CD8-positive, alpha-beta memory T cell (primary cell): ENCODE data around the gene AMDHD2. TPM values are rescaled to one million over a fixed set of nuclear protein-coding genes. Genes with fewer than 3 reads are reported as not detected.
"Not testable (repeated sequence)": the region's sequence is repeated elsewhere in the genome, so short reads cannot be mapped to it uniquely, and the experiment has no call there.

ENCODE experiments used
- CTCF ChIA-PET: fragments of 350-600 bp; sonication (Branson Sonifier 250); formaldehyde crosslinking; loops from one replicate; lab custom pipeline; 2021; ENCODE audit warnings: antibody characterized with exemption; lab: Charles Lee
- POLR2A ChIA-PET: fragments of 350-600 bp; sonication (Branson Sonifier 250); formaldehyde crosslinking; loops from one replicate; lab custom pipeline; 2021; ENCODE audit warnings: antibody characterized with exemption; lab: Charles Lee
- DNase-seq, 5 donors: peaks; one replicate each; pipeline versions ENCODE4 v3.0.0 to v3.0.0-alpha.2; 2020 to 2022; ENCODE audit warnings: mixed read lengths in 1 of 5
- H3K27ac ChIP-seq: one replicate; pipeline ENCODE4 v1.7.0; 2013; ENCODE audit warnings: low read depth, mild to moderate bottlenecking, low read length, moderate library complexity
- H3K27me3 ChIP-seq: 2 replicates; pipeline ENCODE4 v1.7.0; 2013; ENCODE audit warnings: low read length, mild to moderate bottlenecking; ENCODE audit not compliant: insufficient read depth, poor library complexity, severe bottlenecking
- H3K36me3 ChIP-seq: 2 replicates; pipeline ENCODE4 v1.7.0; 2013; ENCODE audit warnings: mild to moderate bottlenecking, low read length, moderate library complexity; ENCODE audit not compliant: insufficient read depth
- H3K4me1 ChIP-seq: 2 replicates; pipeline ENCODE4 v1.7.0; 2013; ENCODE audit warnings: mild to moderate bottlenecking, low read length, moderate library complexity; ENCODE audit not compliant: insufficient read depth
- H3K4me3 ChIP-seq: 2 replicates; pipeline ENCODE4 v1.7.0; 2013; ENCODE audit warnings: mild to moderate bottlenecking, low read length
- H3K9me3 ChIP-seq: 2 replicates; pipeline ENCODE4 v1.7.0; 2013; ENCODE audit warnings: mild to moderate bottlenecking, low read length
- H3K27ac Mint-ChIP-seq, 8 donors: one replicate each; pipeline ENCODE4 v1.8.0; 2020 to 2021; ENCODE audit warnings: mixed read lengths in 8 of 8, mild to moderate bottlenecking in 6 of 8, inconsistent platforms in 3 of 8, moderate library complexity in 3 of 8
- H3K27me3 Mint-ChIP-seq, 2 donors: one replicate each; pipeline ENCODE4 v1.8.0; 2020 to 2021; ENCODE audit warnings: mixed read lengths in 2 of 2, mild to moderate bottlenecking in 1 of 2, moderate library complexity in 1 of 2
- H3K36me3 Mint-ChIP-seq, 3 donors: one replicate each; pipeline ENCODE4 v1.8.0; 2020 to 2021; ENCODE audit warnings: mixed read lengths in 3 of 3, inconsistent platforms in 1 of 3, mild to moderate bottlenecking in 1 of 3
- H3K4me1 Mint-ChIP-seq, 3 donors: one replicate each; pipeline ENCODE4 v1.8.0; 2020 to 2021; ENCODE audit warnings: mixed read lengths in 3 of 3, inconsistent platforms in 1 of 3, mild to moderate bottlenecking in 1 of 3
- H3K4me3 Mint-ChIP-seq, 7 donors: one replicate each; pipeline ENCODE4 v1.8.0; 2020 to 2021; ENCODE audit warnings: mixed read lengths in 7 of 7, mild to moderate bottlenecking in 6 of 7, moderate library complexity in 4 of 7, inconsistent platforms in 2 of 7
- H3K9me3 Mint-ChIP-seq, 5 donors: one replicate each; pipeline ENCODE4 v1.8.0; 2020 to 2022; ENCODE audit warnings: mixed read lengths in 5 of 5, mild to moderate bottlenecking in 3 of 5, moderate library complexity in 2 of 5, inconsistent platforms in 1 of 5
- polyA plus RNA-seq: library from polyadenylated mRNA; unstranded; fragments of 300-500 nt; fragmentation: Illumina TruSeq; gene quantifications from one replicate; pipeline ENCODE4 v1.2.3, GENCODE V29; 2021
- total RNA-seq, 2 experiments: library from RNA; stranded (reverse); gene quantifications; one replicate each; pipeline ENCODE4 v1.2.3, GENCODE V29; 2021

Gene AMDHD2
- total and polyA plus RNA-seq, 3 experiments from 2014 or later, result 21.2 to 35.5 (median 34.1) TPM

DNA sequence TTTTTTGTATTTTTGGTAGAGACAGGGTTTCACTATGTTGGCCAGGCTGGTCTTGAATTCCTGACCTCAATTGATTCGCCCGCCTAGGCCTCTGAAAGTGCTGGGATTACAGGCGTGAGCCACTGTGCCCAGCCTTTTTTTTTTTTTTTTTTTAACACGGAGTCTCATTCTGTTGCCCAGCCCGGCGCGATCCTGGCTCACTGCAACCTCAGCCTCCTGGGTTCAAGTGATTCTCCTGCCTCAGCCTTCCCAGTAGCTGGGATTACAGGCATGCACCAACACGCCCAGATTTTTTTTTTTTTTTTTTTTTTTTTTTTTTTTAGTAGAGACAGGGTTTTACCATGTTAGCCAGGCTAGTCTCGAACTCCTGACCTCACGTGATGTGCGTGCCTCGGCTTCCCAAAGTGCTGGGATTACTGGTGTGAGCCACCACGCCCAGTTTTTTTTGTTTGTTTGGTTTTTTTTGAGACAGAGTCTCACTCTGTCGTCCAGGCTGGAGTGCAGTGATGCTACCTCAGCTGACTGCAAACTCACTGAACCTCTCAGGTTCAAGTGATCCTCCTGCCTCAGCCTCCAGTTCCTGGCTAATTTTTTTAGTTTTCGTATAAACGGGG, 13.1 kb downstream of the AMDHD2 start:
- ChIA-PET POLR2A (interaction anchor here (0.7 to 3.0 kb wide), 7 partner anchors 13 to 569 kb away, joined by 3 to 65 read pairs (median 4); partner anchors contain the start of genes AMDHD2, ATP6V0C, RPS2 and TRAF7), CTCF (interaction anchor here (1.8 to 1.9 kb wide), 2 partner anchors 13 to 19 kb away, joined by 10 to 12 read pairs; partner anchors contain the start of genes AMDHD2 and ATP6V0C)
- H3K27ac Mint-ChIP-seq, result peak overlapping the region; percentile 98 to 99 (median 99)
- not testable (repeated sequence) for H3K9me3 ChIP-seq, H3K27me3 Mint-ChIP-seq, H3K27me3 ChIP-seq, H3K9me3 Mint-ChIP-seq, H3K36me3 ChIP-seq
- H3K4me1 ChIP-seq, result peaks cover 12% of the 10 kb centered on the region
- DNase-seq, result peak in 1 of 5 donors; percentile 44
- H3K4me3 Mint-ChIP-seq, result peak overlapping the region; percentile 93 to 99 (median 95)
- H3K27ac ChIP-seq, result peak overlapping the region; percentile 97
- peak overlapping the region; percentile 98 for H3K4me3 ChIP-seq
- peaks cover 0 to 18% (median 0%) of the 10 kb centered on the region in 3 donors for H3K36me3 Mint-ChIP-seq
- H3K4me1 Mint-ChIP-seq, result peaks cover 19 to 33% (median 19%) of the 10 kb centered on the region in 3 donors

DNA sequence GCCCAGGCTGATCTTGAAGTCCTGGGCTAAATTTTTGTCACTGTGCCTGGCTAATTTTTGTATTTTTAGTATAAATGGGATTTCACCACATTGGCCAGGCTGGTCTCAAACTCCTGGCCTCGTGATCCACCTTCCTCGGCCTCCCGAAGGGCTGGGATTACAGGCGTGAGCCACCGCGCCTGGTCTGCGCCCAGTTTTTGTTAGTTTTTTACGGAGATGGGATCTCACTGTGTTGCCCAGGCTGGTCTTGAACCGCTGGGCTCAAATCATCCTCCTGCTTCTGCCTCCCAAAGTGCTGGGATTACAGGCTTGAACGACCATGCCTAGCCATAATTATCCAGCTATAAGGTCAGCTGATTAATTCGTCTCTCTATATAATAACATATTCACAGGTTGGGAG, 13.7 kb downstream of the AMDHD2 start:
- Mint-ChIP-seq H3K27me3 (peaks cover 0 to 2% of the 10 kb centered on the region in 2 donors), H3K4me1 (peaks cover 22 to 37% (median 24%) of the 10 kb centered on the region in 3 donors), H3K4me3 (peak overlapping the region in 6 of 7 donors; percentile 54 to 87 (median 62)), H3K36me3 (peaks cover 0 to 18% (median 0%) of the 10 kb centered on the region in 3 donors), H3K9me3 (peaks cover 0 to 7% (median 0%) of the 10 kb centered on the region in 5 donors), H3K27ac (peak overlapping the region in 7 of 8 donors; percentile 54 to 99 (median 80))
- Histone ChIP-seq H3K27ac (no peak overlapping the region), H3K4me3 (no peak overlapping the region), H3K36me3 (no peaks in the 10 kb centered on the region), H3K9me3 (no peaks in the 10 kb centered on the region), H3K4me1 (peaks cover 16% of the 10 kb centered on the region), H3K27me3 (no peaks in the 10 kb centered on the region)
- DNase-seq, result peak in 1 of 5 donors; percentile 21
- ChIA-PET POLR2A (interaction anchor here (1.2 to 1.4 kb wide), 2 partner anchors 19 to 569 kb away, joined by 3 to 4 read pairs; partner anchors contain the start of gene RPS2), CTCF (no interaction called here)

DNA sequence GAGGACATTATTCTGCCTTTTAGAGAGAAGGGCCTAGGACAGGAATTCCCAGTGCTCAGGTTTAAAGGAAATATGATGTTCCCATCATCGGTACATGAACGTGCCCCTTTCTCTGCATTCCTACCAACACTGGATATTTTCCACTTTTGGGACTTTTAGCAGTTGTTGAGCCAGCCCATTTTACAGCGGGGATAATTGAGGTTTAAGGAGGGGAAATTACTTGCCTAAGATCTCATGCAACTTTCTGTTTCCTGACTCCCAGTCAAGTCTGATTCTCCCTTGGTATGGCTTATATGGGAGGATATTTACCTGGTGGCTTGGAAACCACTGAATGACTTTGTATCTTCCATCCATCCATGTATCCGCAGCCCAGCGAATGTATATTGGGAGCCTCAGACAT, 14.2 kb downstream of the AMDHD2 start:
- H3K9me3 Mint-ChIP-seq, DNase-seq, CTCF ChIA-PET, H3K4me3 ChIP-seq, H3K27me3 ChIP-seq, H3K27ac ChIP-seq, H3K9me3 ChIP-seq, H3K27me3 Mint-ChIP-seq, H3K36me3 ChIP-seq: not testable (repeated sequence)
- peak overlapping the region in 4 of 7 donors; percentile 54 to 87 (median 74) for H3K4me3 Mint-ChIP-seq
- POLR2A ChIA-PET, result interaction anchor here (0.7 to 1.4 kb wide), 2 partner anchors 14 to 20 kb away, joined by 3 to 4 read pairs; no protein-coding TSS in a partner anchor
- peaks cover 24 to 41% (median 28%) of the 10 kb centered on the region in 3 donors for H3K4me1 Mint-ChIP-seq
- peak overlapping the region in 6 of 8 donors; percentile 54 to 99 (median 82) for H3K27ac Mint-ChIP-seq
- H3K4me1 ChIP-seq, result peaks cover 20% of the 10 kb centered on the region
- H3K36me3 Mint-ChIP-seq, result peaks cover 0 to 17% (median 1%) of the 10 kb centered on the region in 3 donors

DNA sequence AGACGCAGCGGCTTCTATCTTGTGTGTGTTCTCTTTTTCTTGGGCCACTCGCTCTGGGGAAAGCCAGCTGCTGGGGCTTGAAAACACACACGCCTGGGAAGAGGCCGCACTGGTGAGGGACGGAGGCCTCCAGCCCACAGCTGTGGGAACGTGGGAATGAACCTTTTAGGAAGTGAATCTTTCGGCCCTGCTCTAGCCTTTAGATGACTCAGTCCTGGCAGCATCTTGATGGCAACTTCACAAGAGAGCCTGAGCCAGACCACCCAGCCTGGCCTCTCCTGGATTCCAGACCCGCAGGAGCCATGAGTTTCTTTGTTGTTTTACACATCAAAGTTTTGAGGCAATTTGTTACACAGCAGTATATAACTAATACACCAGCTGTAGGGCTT, 15.4 kb downstream of the AMDHD2 start:
- H3K4me1 Mint-ChIP-seq, result peaks cover 36 to 49% (median 41%) of the 10 kb centered on the region in 3 donors
- H3K4me1 ChIP-seq, result peaks cover 27% of the 10 kb centered on the region

DNA sequence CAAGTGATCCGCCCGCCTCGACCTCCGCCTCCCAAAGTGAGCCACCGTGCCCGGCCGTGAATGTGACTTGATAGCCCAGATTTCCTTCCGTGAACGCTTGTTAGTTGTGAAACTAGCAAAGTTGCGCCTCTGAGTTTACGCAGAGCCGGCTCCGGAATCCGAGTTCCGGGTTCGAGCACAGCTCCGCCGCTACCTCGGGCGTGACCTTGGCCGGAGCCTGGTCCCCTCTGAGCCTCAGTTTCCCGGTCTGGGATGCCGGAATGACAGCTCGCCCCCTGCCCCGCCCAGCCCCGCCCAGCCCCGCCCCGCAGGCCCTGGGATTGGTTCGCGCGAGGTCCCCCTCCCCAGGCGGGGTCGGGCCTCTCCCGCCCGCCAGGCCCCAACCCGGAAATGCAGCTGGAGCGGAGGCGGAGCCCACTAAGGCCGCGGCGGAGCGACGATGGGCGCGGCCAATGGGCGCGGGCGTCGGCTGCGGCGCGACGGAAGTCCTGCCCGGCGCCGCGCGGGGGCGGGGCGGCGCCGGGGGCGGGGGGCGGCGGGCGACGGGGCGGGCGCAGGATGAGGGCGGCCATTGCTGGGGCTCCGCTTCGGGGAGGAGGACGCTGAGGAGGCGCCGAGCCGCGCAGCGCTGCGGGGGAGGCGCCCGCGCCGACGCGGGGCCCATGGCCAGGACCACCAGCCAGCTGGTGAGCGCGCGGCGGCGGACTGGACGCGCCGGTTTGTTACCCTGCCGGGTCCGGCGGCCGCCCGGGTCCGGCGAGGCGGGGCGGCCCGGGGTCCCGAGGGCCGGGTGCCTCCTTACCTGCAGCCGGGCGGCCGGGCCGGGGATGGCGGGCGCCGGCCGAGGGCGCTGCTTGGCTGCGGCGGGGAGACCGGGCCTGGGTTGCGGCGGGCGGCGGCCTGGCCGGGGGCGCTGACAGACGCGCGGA, 17.5 kb downstream of the AMDHD2 start, which contains the start of gene PDPK1:
PDPK1 (plus strand) TSS at position 571 of the 929 bp plus-strand sequence; CDS start at position 663, 92 bp downstream.
- Mint-ChIP-seq H3K4me1 (peaks cover 39 to 49% (median 41%) of the 10 kb centered on the region in 3 donors), H3K27me3 (peaks cover 0 to 2% of the 10 kb centered on the region in 2 donors), H3K4me3 (peak within 1 kb of the TSS; percentile 85 to 95 (median 87)), H3K27ac (peak within 1 kb of the TSS; percentile 57 to 99 (median 90)), H3K36me3 (peaks cover 0 to 19% (median 2%) of the 10 kb centered on the region in 3 donors), H3K9me3 (peaks cover 0 to 2% (median 0%) of the 10 kb centered on the region in 5 donors)
- Histone ChIP-seq H3K4me1 (peaks cover 29% of the 10 kb centered on the region), H3K36me3 (no peaks in the 10 kb centered on the region), H3K4me3 (peak within 1 kb of the TSS; percentile 64), H3K27me3 (no peaks in the 10 kb centered on the region), H3K27ac (peak within 1 kb of the TSS; percentile 61), H3K9me3 (no peaks in the 10 kb centered on the region)
- peak; percentile 91 to 96 (median 95) for DNase-seq
- ChIA-PET CTCF (interaction anchor here (0.9 kb wide), 1 partner anchor 23 kb away, joined by 4 read pairs; no protein-coding TSS in a partner anchor), POLR2A (interaction anchor here (1.1 to 1.9 kb wide), 5 partner anchors 18 to 135 kb away, joined by 3 to 12 read pairs (median 5); partner anchors contain the start of genes AMDHD2 and ATP6V0C)

More for the DNA sequence above, 15.4 kb downstream of the AMDHD2 start:
- ChIA-PET POLR2A (no interaction called here), CTCF (no interaction called here)
- Histone ChIP-seq H3K36me3 (no peaks in the 10 kb centered on the region), H3K4me3 (no peak overlapping the region), H3K27me3 (no peaks in the 10 kb centered on the region), H3K27ac (no peak overlapping the region), H3K9me3 (no peaks in the 10 kb centered on the region)
- H3K27me3 Mint-ChIP-seq, result peaks cover 0 to 2% of the 10 kb centered on the region in 2 donors
- H3K4me3 Mint-ChIP-seq, result peak overlapping the region in 5 of 7 donors; percentile 37 to 95 (median 73)
- H3K27ac Mint-ChIP-seq, result peak overlapping the region in 3 of 8 donors; percentile 23 to 99 (median 43)
- H3K9me3 Mint-ChIP-seq, result peaks cover 0 to 7% (median 0%) of the 10 kb centered on the region in 5 donors
- peaks cover 0 to 13% (median 2%) of the 10 kb centered on the region in 3 donors for H3K36me3 Mint-ChIP-seq
- peak in 1 of 5 donors; percentile 15 for DNase-seq

DNA sequence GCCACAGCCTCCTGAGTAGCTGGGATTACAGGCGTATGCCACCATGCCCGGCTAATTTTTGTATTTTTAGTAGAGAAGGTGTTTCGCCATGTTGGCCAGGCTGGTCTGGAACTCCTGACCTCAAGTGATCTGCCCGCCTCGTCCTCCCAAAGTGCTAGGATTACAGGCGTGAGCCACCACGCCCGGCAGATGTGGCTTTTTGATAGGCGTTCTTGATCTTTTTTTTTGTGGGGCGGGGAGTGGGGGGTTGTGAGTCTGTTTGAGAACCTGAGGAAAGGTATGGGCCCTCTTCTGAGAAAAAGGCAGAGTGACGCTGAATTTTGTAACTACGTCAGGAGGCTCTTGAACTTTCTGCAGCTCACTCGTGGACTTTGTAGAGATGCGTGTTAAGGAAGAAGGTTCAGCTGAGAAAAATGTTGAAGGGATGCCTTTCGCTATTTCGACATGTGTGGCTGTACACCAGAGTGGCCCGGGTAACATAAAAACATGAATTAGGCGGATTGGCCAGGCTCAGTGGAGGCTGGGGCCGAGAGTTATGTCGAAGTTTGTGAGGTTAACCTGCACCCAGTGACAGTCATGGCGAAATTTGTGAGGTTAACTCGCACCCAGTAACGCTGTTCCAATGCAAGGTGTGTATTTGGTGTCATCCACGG, 19.1 kb downstream of the AMDHD2 start:
- H3K4me1 Mint-ChIP-seq, result peaks cover 38 to 45% (median 43%) of the 10 kb centered on the region in 3 donors
- H3K9me3 Mint-ChIP-seq, H3K4me3 ChIP-seq, H3K9me3 ChIP-seq, CTCF ChIA-PET, H3K27ac ChIP-seq, H3K36me3 ChIP-seq, H3K27me3 ChIP-seq, H3K27me3 Mint-ChIP-seq, DNase-seq: not testable (repeated sequence)
- peaks cover 29% of the 10 kb centered on the region for H3K4me1 ChIP-seq
- POLR2A ChIA-PET, result interaction anchor here (0.7 kb wide), 1 partner anchor 26 kb away, joined by 4 read pairs; the partner anchor contains the start of gene ATP6V0C
- peaks cover 0 to 22% (median 2%) of the 10 kb centered on the region in 3 donors for H3K36me3 Mint-ChIP-seq
- peak overlapping the region in 6 of 8 donors; percentile 37 to 87 (median 62) for H3K27ac Mint-ChIP-seq
- H3K4me3 Mint-ChIP-seq, result peak overlapping the region; percentile 74 to 91 (median 85)
